Thyroid gland (tissue), 4 donors: Measurements from ENCODE around the gene TREML2. TPM values are rescaled to one million over a fixed set of nuclear protein-coding genes. Genes with fewer than 3 reads are reported as not detected.

ENCODE experiments used
- DNase-seq, 2 donors: peaks; one replicate each; pipeline ENCODE4 v3.0.0-alpha.2; 2019
- H3K27ac ChIP-seq, 3 donors: fragments of 200-600 bp; sonication (generic); 1 replicate in 2 of 3; 2 replicates in 1 of 3; pipeline ENCODE4 v1.5.1; 2016 to 2019; ENCODE audit warnings: mild to moderate bottlenecking in 1 of 3, moderate library complexity in 1 of 3
- H3K27me3 ChIP-seq: fragments of 200-600 bp; sonication (generic); one replicate; pipeline ENCODE4 v1.5.1; 2019
- H3K36me3 ChIP-seq, 2 donors: fragments of 200-600 bp; sonication (generic); one replicate each; pipeline ENCODE4 v1.5.1; 2016 to 2019
- H3K4me1 ChIP-seq, 2 donors: fragments of 200-600 bp; sonication (generic); one replicate each; pipeline ENCODE4 v1.5.1; 2017 to 2019
- H3K4me3 ChIP-seq, 3 donors: fragments of 200-600 bp; sonication (generic); replicated peaks in 1 of 3; 1 replicate in 2 of 3; 2 replicates in 1 of 3; pipeline ENCODE4 v1.5.1; 2016; ENCODE audit warnings: mild to moderate bottlenecking in 1 of 3
- H3K9me3 ChIP-seq: fragments of 200-600 bp; sonication (generic); one replicate; pipeline ENCODE4 v1.5.1; 2017
- CTCF ChIP-seq, 6 experiments: fragments of 200-600 bp in 3 of 6; fragments of 450-650 bp in 3 of 6; sonication (generic) in 3 of 6; IDR thresholded peaks; one replicate each; pipeline ENCODE4 v1.5.1; 2016 to 2019; ENCODE audit warnings: antibody characterized with exemption in 6 of 6, mild to moderate bottlenecking in 2 of 6, inconsistent platforms in 1 of 6, moderate library complexity in 1 of 6
- POLR2A ChIP-seq, 2 donors: fragments of 450-650 bp; IDR thresholded peaks; one replicate each; pipeline ENCODE4 v1.6.1; 2017; ENCODE audit warnings: antibody characterized with exemption in 2 of 2, mild to moderate bottlenecking in 2 of 2, moderate library complexity in 1 of 2
- WGBS, 2 donors: methylation state at CpG; one replicate each; pipeline ENCODE4 v1.1.5; 2017; 5-methylcytosine and 5-hydroxymethylcytosine counted together
- intact Hi-C: fragments of 100-400 bp; cut with DNase I; formaldehyde crosslinking; loops from one replicate; pipeline ENCODE4 v1.15.1; 2023
- total RNA-seq, 4 donors: library from RNA; depleted of rRNA; stranded (reverse); fragments of >200 nt; gene quantifications; one replicate each; pipeline ENCODE4 v1.2.3, GENCODE V29; 2016

The TREML2 gene
- total RNA-seq, 4 donors from 2014 or later: not detected

GRCh38 chr6:41199552-41200246, 1.2 kb downstream of the TREML2 start:
- 71 to 100% methylated on average over 1 of the region's 1 CpG for WGBS, 2 donors
- no peak for DNase-seq
- no peaks in the 10 kb centered on the region for H3K9me3 ChIP-seq
- no peaks in the 10 kb centered on the region for H3K36me3 ChIP-seq
- no peak overlapping the region for H3K4me3 ChIP-seq
- H3K4me1 ChIP-seq: no peaks in the 10 kb centered on the region
- no peak overlapping the region for H3K27ac ChIP-seq
- H3K27me3 ChIP-seq: no peaks in the 10 kb centered on the region
- intact Hi-C loops: no loop called here
- TF ChIP-seq CTCF (IDR thresholded peaks at IDR 0.05) (no peak), POLR2A (IDR thresholded peaks at IDR 0.05) (no peak)

- H3K4me1 ChIP-seq: no peaks in the 10 kb centered on the region
- H3K36me3 ChIP-seq: no peaks in the 10 kb centered on the region
- WGBS, 2 donors: 88 to 90% methylated on average over 3 of the region's 3 CpGs
- no peak overlapping the region for H3K4me3 ChIP-seq
- H3K27me3 ChIP-seq: no peaks in the 10 kb centered on the region
- H3K27ac ChIP-seq: no peak overlapping the region
- intact Hi-C loops: no loop called here
- no peak for DNase-seq
- TF ChIP-seq CTCF (IDR thresholded peaks at IDR 0.05) (no peak), POLR2A (IDR thresholded peaks at IDR 0.05) (no peak)
- no peaks in the 10 kb centered on the region for H3K9me3 ChIP-seq
These were observed 3.7 kb downstream of the TREML2 start for GRCh38 chr6:41197234-41197633.

DNA sequence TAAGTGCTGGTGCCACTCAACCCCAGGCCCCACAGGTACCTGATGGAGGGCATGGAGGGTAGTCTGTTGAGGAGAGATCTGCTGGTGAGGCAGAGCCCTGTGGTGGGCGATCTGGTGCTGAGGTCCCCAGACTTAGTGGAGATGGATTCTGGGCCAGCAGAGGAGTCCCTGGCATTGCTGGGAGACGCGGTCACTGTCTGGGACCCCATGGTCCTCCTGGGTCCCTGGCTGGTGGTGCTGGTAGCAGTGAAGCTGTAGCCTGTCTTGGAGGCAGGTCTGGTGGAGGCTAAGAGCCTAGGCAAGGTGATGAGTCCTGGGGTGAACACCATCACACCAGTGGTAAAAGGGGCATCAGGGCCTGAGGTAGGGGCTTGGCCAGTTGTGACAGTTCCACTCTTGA, 6.6 kb downstream of the TREML2 start:
- TF ChIP-seq CTCF (IDR thresholded peaks at IDR 0.05): no peak
- TF ChIP-seq POLR2A (IDR thresholded peaks at IDR 0.05): no peak
- Histone ChIP-seq H3K4me1 (no peaks in the 10 kb centered on the region), H3K27me3 (no peaks in the 10 kb centered on the region), H3K4me3 (no peak overlapping the region), H3K9me3 (no peaks in the 10 kb centered on the region), H3K27ac (no peak overlapping the region), H3K36me3 (no peaks in the 10 kb centered on the region)
- DNase-seq: no peak
- intact Hi-C loops: no loop called here
- WGBS, 2 donors: 89 to 100% methylated on average over 2 to 3 of the region's 3 CpGs

DNA sequence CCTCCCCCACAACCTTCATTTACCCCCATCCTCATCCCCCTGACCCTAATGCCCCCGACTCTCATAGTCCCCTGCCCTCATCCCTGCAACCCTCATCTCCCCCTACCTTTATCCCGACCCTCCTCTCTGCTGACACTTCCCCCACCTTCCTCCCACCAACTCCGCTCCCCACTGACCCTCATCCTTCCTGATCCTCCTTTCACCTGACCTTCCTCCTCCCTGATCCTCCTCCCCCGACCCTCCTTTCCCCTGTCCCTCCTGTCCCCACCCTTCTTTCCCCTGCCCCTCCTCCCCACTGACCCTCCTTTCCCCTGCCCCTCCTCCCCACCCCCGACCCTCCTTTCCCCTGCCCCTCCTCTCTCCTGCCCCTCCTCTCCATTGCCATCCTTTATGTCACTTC, 7.1 kb downstream of the TREML2 start:
- Histone ChIP-seq H3K9me3 (no peaks in the 10 kb centered on the region), H3K27me3 (no peaks in the 10 kb centered on the region), H3K27ac (no peak overlapping the region), H3K36me3 (no peaks in the 10 kb centered on the region), H3K4me3 (no peak overlapping the region), H3K4me1 (no peaks in the 10 kb centered on the region)
- intact Hi-C loops: no loop called here
- no peak for DNase-seq
- TF ChIP-seq CTCF (IDR thresholded peaks at IDR 0.05) (no peak), POLR2A (IDR thresholded peaks at IDR 0.05) (no peak)
- 60 to 69% methylated on average over 5 of the region's 5 CpGs for WGBS, 2 donors

DNA sequence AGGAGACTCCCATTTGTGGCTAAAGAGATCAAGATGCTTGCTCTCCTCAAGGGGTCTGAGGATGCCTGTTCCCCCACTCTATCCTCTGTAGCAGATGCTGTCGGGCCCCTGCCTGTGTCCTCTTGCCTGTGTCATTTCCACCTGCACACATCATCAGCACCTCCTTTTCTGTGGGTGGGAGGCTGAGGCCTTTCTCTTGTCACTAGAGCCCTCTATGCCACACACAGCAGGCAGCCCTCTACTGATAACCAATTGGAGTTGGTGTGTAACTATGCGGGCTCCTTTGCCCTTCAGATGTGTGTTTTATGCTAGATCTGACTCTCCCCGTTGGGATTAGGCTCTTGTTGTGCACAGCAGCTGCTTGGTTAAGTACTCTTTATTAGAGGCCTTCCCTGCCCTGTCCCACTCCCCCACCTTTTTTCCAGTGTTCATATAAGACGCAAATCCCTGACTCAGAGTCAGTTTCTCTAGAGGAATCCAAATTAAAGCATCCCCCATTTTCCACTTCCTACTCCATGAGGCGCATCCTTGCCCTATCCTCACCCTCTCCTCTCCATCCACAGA, 7.7 kb downstream of the TREML2 start:
- TF ChIP-seq CTCF (IDR thresholded peaks at IDR 0.05) (no peak), POLR2A (IDR thresholded peaks at IDR 0.05) (no peak)
- Histone ChIP-seq H3K4me3 (no peak overlapping the region), H3K27me3 (no peaks in the 10 kb centered on the region), H3K27ac (no peak overlapping the region), H3K4me1 (no peaks in the 10 kb centered on the region), H3K36me3 (no peaks in the 10 kb centered on the region), H3K9me3 (no peaks in the 10 kb centered on the region)
- 78% methylated on average over 5 of the region's 5 CpGs for WGBS, 2 donors
- intact Hi-C loops: no loop called here
- DNase-seq: no peak
